K562 (cell line): ENCODE measurements around the gene ZDHHC14.

Source experiments
- FOS ChIP-seq: IDR thresholded peaks from 3 replicates; pipeline ENCODE4 v1.6.1; 2011; ENCODE audit not compliant: insufficient read length; ENCODE audit errors: extremely low read depth
- MCM5 ChIP-seq: fragments of 450-650 bp; IDR thresholded peaks from 2 replicates; pipeline ENCODE4 v1.6.1; 2016; ENCODE audit warnings: low read depth

DNA sequence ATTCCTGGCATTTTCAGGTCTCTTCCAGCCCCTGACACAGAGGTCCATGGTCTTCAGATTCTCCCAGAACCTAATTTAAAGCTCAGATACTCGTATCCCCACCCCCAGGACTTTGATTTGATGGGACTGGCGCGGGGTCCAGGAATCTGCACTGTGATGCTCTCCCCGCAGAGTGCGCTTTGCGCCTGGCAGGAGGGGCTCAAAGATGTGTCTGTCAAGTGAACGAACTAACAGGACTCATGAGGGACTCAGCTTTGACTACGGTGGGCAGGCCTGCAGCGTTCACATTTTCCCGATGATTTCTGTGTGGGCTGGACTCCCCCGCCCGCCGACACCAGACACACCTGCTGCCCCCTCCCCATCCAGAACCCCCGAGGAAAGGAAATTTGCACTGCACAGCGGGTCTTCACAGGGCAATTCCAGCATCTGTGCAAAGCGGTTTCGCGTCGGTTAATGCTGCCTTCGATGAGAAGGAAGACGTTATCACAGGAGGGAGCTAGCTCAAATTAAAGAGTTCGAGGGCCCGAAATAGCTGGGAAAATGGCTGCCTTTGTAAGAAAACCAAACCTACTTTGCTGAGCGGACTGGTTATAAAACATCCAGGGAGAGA is 90.2 kb downstream of the ZDHHC14 start:
- no peak for TF ChIP-seq MCM5
- TF ChIP-seq FOS = no peak
